GM19025 (cell line): ENCODE data around the gene LRG1.

Experiments
- ATAC-seq: cut with Tn5 transposase; IDR thresholded peaks from one replicate; pipeline ENCODE4 v1.9.1; 2021; ENCODE audit warnings: mild to moderate bottlenecking, low read depth, moderate library complexity; ENCODE audit not compliant: unreplicated experiment

LRG1 gene, protein sequence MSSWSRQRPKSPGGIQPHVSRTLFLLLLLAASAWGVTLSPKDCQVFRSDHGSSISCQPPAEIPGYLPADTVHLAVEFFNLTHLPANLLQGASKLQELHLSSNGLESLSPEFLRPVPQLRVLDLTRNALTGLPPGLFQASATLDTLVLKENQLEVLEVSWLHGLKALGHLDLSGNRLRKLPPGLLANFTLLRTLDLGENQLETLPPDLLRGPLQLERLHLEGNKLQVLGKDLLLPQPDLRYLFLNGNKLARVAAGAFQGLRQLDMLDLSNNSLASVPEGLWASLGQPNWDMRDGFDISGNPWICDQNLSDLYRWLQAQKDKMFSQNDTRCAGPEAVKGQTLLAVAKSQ

DNA sequence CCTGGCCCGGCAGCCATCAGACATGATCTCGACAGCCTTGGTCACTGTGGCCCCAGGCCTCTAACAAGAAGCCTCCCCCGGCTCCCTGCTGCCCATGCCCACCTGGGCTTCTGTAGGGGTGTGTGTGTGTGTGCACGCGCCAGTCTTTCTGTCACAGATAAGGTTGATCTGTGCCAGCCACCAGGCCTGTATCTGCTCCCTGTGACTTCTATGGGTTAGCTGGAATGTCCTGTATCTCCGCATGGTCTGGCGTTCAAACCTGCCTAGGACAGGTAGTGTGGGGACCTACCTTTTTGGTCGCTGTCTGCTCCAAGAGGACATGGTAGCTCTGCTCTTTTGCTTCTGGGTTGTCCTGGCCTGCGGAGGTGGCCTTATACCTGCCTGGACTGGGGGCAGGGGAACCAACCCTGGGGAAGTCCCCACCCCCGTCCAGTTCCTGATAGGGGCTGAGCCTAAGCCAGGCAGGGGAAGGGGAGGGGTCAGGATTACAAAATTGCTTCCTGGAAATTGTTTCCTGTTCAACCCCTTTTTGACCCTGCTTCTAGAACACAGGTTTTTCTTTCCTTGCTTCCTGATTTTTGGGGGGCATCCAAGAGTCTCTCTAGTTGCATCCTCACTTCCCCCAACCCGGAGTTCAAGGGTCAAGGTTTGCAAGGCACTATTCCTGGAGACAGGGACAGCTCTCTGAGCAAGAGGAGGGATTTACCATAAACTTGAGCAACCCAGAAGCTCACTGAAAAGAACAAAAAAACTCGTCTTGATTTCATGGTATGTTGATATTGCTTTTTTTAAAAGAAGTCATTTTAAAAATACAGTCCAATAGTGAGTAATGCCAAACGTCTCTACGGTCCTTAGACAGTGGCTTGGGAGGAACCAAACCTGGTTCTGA, at the start of gene LRG1:
Gene LRG1 (minus strand): TSS at position 344 of the 889 bp plus-strand sequence. CDS start 23 bp downstream, at position 321.
- no peak for ATAC-seq

DNA sequence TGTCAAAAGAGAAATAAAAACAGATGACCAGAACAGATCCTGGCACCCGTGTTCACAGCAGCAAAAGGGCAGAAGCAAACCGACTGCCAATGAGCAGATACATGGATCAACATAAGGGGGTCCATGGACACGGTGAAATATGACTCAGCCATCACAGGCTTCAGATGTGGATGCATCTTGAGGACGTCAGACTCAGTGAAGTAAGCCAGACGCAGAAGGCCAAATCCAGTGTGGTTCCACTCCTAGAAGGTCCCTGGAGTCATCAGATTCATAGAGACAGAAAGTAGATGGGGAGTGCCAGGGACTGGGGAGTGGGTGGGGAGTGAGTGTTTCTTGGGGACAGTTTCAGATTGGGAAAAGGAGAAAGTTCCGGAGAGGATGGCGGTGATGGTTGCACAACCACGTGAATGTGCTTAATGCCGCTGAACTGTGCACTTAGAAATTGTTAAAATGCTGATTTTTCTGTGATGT, 48.5 kb upstream of the LRG1 start:
- no peak for ATAC-seq

DNA sequence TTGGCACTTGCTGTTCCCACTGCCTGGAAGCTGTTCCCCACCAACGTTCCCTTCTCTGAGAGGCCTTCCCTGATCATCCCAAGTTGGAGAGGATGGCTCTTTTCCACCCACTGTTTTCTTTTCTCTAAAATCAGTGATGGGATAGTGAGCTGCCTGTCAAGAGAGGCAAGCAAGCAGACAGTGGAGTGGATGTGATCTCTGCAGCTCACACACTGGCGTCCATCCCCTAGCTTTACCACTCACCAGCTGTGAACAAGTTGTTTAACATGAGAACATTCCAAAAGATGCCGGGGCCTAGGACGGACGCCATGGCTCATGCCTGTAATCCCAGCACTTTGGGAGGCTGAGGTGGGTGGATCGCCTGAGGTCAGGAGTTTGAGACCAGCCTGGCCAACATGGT, 47.7 kb upstream of the LRG1 start:
- no peak for ATAC-seq

DNA sequence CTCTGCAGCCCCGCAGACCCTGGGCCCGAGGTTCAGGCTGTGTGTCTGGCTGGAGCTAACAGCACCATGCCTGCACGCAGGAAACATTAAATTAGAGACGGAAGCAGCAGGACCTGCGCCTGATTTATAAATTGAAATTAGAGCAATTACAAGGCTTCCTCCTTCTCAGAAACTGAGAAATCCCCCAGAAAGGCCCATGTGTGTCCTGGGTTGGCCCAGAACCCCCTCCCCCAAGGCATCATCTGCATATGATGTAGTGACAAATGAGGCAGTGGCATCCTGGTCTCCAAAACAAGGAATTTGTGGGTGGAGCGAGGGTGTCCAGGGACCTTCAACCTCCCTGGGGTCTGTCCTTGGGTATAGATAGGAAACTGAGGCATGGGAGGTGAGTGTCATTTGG, 46.9 kb upstream of the LRG1 start:
- no peak for ATAC-seq

DNA sequence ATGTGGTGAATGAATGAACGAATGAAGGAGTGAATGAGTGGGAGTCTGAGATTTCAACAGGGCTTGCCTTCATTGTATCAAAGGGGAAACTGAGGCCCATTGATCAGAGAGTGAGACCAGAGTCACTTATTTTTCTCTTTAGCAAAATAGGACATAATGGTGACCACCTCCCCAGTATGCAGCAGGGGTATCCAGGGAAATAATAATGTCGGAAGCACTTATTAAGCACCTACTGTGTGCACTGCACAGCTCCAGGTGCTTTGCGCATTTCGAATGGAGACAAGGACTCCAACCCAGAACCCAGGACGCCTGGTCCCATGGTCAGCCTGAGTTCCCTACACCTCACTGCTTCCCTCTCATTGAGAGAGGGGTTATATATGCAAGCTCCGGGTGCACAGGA, 46.4 kb upstream of the LRG1 start:
- ATAC-seq = no peak

DNA sequence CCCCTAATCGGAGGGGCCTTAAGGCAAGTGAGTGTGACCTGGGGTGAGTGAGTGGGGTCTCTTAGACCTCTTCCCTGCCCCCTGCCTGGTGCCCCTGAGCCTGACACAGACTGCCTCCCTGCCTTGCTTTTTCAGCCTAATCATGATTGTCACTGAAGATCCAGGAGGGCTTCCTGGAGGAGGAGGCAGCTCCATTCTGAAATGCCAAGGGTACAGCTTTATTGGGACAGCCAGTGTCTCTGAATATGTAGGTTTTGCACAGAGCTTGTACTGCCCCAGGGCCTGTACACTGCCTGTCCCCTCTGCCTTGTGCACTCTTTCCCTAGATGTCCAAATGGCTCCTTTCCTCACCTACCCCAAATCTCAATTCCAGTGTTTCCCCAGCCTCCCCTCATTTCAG, 45.7 kb upstream of the LRG1 start:
- ATAC-seq = no peak

DNA sequence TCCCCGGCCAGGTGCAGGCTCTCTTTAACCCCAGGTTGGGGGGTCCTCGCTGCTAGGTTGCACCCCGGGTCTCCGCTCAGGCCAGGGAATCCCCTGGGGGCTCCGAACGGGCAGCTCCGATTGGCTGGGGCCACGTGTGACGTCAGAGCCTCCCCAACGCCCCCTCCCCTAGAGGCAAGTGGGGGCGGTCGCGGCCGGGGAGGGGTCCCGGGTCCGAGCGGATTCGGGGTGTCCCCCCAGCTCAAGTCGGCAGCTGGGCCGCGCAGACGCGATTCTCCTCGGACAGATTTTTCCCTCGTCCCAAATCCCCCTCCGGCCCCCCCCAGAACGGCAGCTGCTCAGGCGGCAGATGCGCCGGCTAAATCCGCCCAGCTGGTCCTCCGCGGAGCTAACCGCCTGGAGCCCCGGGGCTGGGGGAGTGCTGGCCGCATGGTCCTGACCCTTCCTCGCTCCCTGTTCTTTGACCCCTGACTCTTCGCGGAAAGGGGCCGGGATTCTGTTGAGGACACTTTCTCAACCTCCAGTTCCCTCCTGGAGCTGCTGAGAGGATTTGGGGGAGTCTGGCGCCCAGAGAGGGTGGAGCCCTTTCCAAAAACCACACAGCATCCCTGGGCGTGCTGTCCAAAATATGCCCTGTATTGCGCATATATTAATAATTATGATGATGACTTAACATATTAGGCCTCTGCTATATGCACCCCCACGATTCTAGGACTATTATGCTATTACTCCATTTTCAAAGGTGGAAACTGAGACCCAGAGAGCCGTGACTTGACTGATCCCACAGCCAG, 45.0 kb upstream of the LRG1 start:
- ATAC-seq = no peak

DNA sequence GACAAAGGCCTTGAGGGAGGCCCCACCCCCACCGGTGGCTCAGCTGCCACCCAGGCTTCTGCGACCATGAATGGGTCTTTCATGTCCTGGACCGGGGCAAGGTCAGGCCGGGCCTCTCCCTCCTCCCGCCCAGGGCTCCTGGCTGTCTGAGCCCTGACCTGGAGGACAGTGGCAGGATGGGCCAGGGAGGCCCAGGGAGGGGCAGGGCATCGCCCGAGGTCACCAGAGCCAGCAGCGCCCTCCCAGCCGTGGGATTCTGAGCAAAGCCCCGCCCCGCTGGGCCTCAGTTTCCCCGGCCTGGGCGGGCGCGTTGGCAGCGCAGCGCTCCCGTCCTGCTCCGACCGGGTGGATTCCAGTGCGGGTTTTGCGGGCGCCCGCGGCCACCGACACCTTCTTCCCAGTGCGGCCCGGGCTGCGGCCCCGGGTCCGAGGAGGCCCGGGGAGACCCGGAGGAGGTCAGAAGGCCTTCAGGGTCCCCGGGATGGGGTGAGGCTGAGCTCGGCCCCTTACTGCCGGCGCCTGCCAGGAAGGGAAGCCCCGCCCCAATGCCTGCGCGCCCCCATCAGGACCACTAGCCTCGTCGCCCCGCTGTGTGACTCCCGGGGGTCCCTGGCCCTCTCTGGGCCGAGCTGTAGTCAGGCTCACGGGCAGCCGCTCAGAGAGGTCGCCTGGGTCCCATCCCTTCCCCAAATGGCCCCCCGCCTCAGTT, 44.3 kb upstream of the LRG1 start:
- no peak for ATAC-seq

DNA sequence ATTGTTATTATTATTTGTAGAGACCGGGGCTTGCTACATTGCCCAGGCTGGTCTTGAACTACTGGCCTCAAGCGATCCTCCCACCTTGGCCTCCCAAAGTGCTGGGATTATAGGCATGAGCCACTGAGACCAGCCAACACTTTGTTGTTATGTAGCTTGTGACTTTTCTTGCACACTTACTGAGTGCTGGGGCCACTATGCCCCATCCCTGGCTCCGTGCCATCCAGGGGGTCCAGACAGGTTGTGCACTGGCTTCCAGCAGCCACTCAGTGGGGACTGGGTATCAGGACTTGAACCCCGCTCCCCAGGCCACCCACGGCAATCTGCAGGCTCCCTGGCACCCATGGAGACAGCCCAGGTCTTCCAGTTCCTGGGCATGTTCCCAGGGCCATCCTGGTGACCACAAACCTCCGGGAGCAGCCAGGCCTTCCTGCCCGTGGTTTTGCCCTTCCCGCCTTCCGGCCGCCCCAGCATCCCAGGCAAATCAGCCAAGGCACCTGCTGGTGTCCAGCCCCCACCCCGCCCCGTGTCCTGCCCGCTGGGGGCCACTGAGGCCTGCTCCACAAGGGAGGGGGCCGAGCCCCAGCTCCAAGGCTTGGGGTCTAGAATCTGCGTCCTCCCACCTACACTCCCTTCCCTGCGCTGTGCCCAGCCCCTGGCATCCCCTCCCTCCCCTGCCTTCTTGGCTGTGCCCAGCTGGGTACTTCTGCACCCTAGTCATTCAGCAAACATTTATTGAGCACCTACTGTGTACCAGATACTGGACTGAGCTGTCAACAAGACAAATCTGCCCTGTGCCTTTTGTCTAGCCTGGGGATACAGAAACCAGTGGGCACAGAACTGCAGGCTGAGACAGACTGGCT, 43.4 kb upstream of the LRG1 start:
- no peak for ATAC-seq

DNA sequence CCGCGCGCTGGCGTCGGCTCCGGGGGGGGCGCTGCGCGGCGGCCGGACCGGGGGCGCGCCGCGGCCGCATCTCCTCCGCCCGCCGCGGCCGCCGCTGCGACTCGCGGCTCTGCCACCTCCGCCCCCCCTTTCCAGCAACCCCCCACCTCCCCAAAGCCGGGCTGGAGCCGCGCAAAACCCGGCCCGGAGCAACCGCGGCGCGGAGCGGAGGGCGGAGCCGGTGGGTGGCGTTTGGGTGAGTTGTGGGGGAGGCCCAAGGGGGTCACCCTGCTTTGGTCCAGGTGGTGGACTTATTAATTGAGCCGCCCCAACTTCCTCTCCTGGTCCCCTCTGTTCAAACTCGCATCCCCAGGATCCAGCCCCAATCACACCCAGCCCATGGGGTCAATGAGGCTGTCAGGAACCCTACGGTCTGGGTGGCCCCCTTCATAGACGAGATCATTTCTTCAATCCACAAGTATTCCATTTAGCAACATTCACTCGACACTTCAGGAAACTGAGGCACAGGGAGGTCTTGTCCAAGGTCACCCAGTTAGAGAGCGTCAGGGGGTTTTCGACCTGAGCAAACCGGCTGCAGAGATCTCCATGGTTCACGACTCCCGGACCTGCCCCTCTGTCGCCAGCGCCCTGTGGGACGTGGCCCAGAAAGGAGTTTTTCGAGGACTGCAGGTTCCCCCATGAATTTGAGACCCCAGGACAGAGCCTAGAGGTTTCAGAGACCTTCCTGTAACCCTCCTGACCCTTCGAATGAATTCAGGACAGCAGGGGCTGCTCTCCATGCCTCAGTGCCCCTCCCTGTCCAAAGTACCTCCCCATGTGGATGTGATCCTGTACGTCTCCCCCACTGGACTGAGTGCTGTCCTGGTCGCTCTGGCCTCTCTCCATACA, 42.1 kb upstream of the LRG1 start:
- ATAC-seq = no peak

DNA sequence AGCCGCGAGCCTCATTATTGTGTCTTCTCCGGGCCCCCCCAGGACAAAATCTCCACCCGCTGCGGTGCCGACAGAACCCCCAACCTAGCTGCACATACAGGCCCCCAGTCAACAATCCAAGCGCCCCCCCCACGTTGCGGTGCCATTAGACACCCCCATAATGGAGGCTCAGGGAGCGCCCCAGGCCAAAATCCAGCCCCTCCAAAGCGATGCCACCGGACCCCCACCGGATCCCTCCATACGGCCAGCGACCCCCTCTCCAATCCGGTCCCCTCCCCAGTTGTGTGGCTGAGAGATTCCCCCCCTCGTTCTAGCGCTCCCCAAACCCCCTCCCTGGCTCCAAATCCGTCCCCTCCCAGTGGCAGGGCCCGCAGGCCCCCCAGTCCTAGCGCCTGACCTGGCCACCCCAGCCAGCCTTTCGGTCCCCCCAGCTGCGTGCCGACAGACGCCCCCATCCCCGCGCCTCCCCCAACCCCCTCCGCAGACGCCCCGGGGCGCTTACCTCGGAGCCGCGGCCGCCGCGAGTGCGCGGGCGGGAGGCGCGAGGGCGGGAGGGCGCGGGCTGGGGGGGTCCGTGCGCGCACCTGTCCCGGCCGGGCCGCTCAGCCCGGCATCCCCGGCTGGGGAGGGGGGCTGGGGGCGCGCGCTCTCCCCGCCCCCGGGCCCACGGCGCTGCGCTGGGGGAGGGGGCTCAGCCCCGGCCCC, 41.3 kb upstream of the LRG1 start:
- no peak for ATAC-seq

DNA sequence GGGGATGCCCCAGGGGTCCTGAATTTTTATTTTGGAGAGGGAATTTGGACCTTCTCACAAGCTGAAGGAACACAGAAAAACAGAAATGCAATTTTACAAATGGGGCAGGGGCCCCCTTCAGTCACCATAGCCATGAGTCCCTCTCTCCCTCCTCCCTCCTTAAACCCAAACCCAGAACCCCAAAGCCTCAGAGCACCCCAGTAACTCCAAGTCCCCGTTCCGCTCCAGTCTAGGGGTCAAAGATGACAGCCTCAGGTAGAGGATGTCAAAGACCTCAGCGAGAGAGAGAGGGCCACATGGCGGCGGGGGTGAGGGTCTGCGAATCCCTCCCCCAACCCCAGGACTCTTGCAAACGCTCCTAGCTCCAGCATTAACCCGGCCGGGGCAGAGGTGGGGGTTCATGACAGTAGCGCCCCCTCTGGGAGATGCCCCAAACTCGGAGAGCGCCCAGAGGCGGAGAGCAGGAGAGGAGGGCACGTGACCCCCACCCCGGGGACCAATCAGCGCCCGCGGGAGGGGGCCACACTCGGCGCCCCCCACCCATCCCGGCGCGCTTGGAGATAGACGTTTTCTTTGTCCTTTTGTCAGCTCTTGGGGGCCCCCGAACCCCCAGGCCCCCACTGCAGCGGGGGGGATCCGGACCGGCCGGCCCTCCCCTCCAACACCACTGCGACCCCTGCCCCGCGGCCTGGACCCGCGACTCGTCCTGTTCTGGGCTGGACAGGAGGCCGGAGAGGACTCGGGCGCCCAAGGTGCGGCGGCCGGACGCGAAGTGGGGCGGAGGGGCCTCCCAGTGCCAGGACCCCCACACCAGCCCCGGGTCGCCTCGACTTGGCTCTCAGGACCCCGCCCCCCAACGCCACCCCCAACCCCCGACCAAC, 40.4 kb upstream of the LRG1 start:
- no peak for ATAC-seq

DNA sequence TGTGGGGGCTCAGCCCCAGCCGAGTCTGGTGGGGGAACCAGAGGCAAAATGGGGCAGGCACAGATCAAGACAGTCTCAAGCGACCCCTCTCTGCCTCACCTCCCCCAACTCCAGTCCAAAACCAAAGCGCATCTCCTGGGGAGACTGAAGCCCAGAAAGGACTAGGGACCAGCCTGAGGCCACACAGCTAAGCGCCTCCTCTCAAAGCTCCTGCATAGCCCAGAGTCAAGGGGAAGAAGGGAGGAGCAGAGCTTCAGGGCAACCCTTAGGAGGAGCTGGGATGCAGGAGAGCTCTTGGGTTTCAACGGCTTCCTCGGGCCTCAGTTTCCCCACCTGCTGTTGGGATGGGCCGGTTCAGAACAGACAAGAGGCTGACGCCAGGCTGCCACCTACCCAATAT, 39.6 kb upstream of the LRG1 start:
- ATAC-seq = no peak

DNA sequence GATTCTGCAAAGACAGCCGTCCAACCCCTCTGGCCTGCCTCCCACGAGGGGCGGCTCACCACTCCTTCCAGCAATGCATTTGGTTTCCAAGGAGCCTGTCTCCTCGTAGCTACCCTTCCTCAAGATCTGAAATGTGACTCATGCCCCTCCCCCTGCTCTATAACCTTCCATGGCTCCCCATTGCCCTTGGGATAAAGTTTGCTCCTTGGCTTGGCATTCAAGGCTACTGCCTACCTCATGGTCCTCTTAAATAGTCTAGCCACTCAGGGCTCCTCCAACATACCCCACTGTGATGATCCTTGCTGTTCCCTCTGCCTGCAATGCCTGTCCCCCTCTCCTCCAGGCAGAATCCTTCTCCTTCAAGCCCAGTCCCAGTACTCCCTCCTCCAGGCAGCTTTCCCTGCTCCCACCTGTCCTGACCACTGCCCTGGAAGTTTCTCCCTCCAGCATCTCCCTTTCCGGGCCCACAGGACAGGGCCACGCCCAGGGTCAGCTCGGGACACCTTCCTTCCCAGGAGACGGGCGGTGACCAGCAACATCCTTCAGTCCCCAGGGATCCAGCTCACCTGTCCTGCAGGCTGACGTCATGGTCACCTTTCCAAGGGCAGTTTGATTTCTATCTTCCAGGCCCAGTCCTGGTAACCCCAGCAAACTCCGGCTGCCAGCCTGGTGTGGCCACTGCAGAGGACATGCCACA, 38.9 kb upstream of the LRG1 start:
- ATAC-seq = no peak

DNA sequence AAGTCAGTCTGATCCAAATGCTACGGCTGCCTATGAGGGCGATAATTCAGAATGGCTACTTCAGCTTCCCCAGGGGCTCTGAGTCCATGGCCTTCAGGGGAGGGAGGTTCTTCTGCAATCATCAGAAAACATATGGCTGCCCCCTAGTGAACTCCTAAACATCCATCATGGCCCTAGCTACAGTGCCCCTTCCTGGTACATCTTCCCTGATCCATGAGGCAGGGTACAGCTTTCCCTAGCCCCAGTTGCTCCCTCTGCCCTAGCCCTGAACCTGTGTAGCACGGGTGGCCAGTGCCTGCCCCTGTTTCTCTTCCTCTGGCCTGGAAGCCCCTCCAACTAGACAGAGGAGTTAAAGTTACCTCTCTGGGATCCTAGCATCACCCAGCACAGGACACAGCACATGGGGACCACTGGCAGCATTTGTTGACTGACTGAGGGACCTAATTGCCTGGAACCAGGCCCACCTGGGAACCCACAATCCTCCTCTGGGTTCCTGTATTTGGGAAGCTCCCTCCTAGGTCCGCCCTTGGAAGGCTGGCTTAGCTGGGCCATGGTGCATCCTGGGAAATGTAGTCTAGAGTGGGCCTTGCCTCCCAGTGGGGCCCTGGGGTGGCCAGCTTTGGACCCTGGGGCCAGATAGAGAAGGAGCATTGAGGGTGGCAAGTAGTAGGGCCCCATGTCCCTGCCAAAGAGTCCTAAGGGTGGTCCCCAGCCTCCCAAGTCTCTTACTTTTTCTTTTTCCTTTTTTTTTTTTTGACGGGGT, 37.4 kb upstream of the LRG1 start:
- ATAC-seq = no peak
